SK-N-SH (cell line): ENCODE data around the gene ADAMTS2. TPM values are rescaled to one million over a fixed set of nuclear protein-coding genes. Genes with fewer than 3 reads are reported as not detected.

Source experiments
- CTCF ChIA-PET: fragments of 300-600, 350-600 bp; formaldehyde crosslinking; extraction: SDS; loops from one replicate; lab custom pipeline; 2021; lab: Yijun Ruan, JAX
- POLR2A ChIA-PET: fragments of 350-600 bp; sonication (Branson Sonifier 250); formaldehyde crosslinking; extraction: SDS; loops from one replicate; lab custom pipeline; 2020; ENCODE audit warnings: antibody characterized with exemption, inconsistent platforms; lab: Yijun Ruan, JAX
- DNase-seq: peaks from one replicate; pipeline ENCODE4 v3.0.0; 2012
- H2AFZ ChIP-seq: fragments of 200-600 bp; sonication (generic); 2 replicates; pipeline ENCODE4 v1.8.1; 2016; ENCODE audit warnings: antibody characterized with exemption, mild to moderate bottlenecking, low read depth
- H3F3A ChIP-seq: fragments of 200-600 bp; sonication (generic); replicated peaks from 2 replicates; pipeline ENCODE3; 2016; ENCODE audit warnings: antibody characterized with exemption, mild to moderate bottlenecking; ENCODE audit not compliant: insufficient read depth
- H3K27ac ChIP-seq, 2 experiments: fragments of 200-500 bp in 1 of 2; fragments of 200-600 bp in 1 of 2; sonication (Bioruptor generic) in 1 of 2; sonication (generic), shearing (Covaris generic) in 1 of 2; 2 replicates each; pipeline versions ENCODE4 v1.5.1 to v1.6.1; 2014 to 2016; ENCODE audit warnings: low read depth in 2 of 2, inconsistent platforms in 1 of 2, low read length in 1 of 2, mild to moderate bottlenecking in 1 of 2, mixed read lengths in 1 of 2
- H3K27me3 ChIP-seq: fragments of 200-600 bp; sonication (generic), shearing (Covaris generic); 2 replicates; pipeline ENCODE4 v1.6.1; 2016; ENCODE audit warnings: mixed run types; ENCODE audit not compliant: insufficient read depth
- H3K36me3 ChIP-seq, 2 experiments: fragments of 200-500 bp in 1 of 2; fragments of 200-600 bp in 1 of 2; sonication (Bioruptor generic) in 1 of 2; sonication (generic) in 1 of 2; replicated peaks in 1 of 2; 2 replicates each; pipeline versions ENCODE3 to v1.5.1; 2014 to 2016; ENCODE audit warnings: low read length in 1 of 2, mild to moderate bottlenecking in 1 of 2; ENCODE audit not compliant: insufficient read depth in 2 of 2, control insufficient read depth in 1 of 2
- H3K4me1 ChIP-seq, 2 experiments: fragments of 200-500 bp in 1 of 2; fragments of 200-600 bp in 1 of 2; sonication (Bioruptor generic) in 1 of 2; sonication (generic), shearing (Covaris generic) in 1 of 2; 2 replicates each; pipeline versions ENCODE4 v1.5.1 to v1.6.1; 2014 to 2016; ENCODE audit warnings: low read depth in 1 of 2, low read length in 1 of 2, mixed run types in 1 of 2; ENCODE audit not compliant: insufficient read depth in 2 of 2, control insufficient read depth in 1 of 2
- H3K4me2 ChIP-seq: fragments of 200-600 bp; sonication (generic), shearing (Covaris generic); 2 replicates; pipeline ENCODE4 v1.6.1; 2017; ENCODE audit warnings: mixed run types
- H3K4me3 ChIP-seq, 2 experiments: fragments of 200-500 bp in 1 of 2; fragments of 200-600 bp in 1 of 2; sonication (Bioruptor generic) in 1 of 2; sonication (generic), shearing (Covaris generic) in 1 of 2; 2 replicates each; pipeline versions ENCODE4 v1.5.1 to v1.8.1; 2014 to 2016; ENCODE audit warnings: low read depth in 2 of 2, inconsistent platforms in 1 of 2, low read length in 1 of 2, mild to moderate bottlenecking in 1 of 2, mixed read lengths in 1 of 2, moderate library complexity in 1 of 2
- H3K79me2 ChIP-seq: fragments of 200-600 bp; sonication (generic); 2 replicates; pipeline ENCODE4 v1.8.1; 2017; ENCODE audit warnings: mild to moderate bottlenecking; ENCODE audit not compliant: insufficient read depth
- H3K9ac ChIP-seq: fragments of 200-600 bp; sonication (generic); 2 replicates; pipeline ENCODE4 v1.6.1; 2017; ENCODE audit warnings: mixed run types
- H3K9me2 ChIP-seq: fragments of 200-600 bp; sonication (generic); 2 replicates; pipeline ENCODE4 v1.6.1; 2017; ENCODE audit warnings: mixed run types
- H3K9me3 ChIP-seq: fragments of 200-600 bp; sonication (generic); 2 replicates; pipeline ENCODE4 v1.6.1; 2017; ENCODE audit warnings: mixed run types, mild to moderate bottlenecking, moderate library complexity
- H4K20me1 ChIP-seq: fragments of 200-600 bp; sonication (generic); 2 replicates; pipeline ENCODE4 v1.6.1; 2017; ENCODE audit warnings: mild to moderate bottlenecking, mixed run types; ENCODE audit not compliant: insufficient read depth
- CHD2 ChIP-seq: fragments of 150-350 bp; IDR thresholded peaks from 2 replicates; pipeline ENCODE4 v1.6.1; 2018; ENCODE audit warnings: low read length; ENCODE audit not compliant: partially characterized antibody
- CTCF ChIP-seq: fragments of 200-600 bp; sonication (generic); IDR thresholded peaks from 2 replicates; pipeline ENCODE4 v1.6.1; 2017; ENCODE audit warnings: antibody characterized with exemption, mild to moderate bottlenecking, moderate library complexity
- FOSL2 ChIP-seq: IDR thresholded peaks from 2 replicates; pipeline ENCODE4 v1.4.0; 2012; ENCODE audit warnings: low read depth, mild to moderate bottlenecking, moderate library complexity, borderline replicate concordance
- MAX ChIP-seq: IDR thresholded peaks from 2 replicates; pipeline ENCODE4 v1.4.0; 2012; ENCODE audit warnings: low read depth
- MEF2A ChIP-seq: IDR thresholded peaks from 2 replicates; pipeline ENCODE4 v1.4.0; 2012; ENCODE audit warnings: low read depth, borderline replicate concordance
- MXI1 ChIP-seq: IDR thresholded peaks from 2 replicates; pipeline ENCODE4 v1.6.1; 2012; ENCODE audit warnings: mild to moderate bottlenecking, low read depth, low read length, improper control_type of control experiment
- PBX3 ChIP-seq: IDR thresholded peaks from 2 replicates; pipeline ENCODE4; 2012
- REST ChIP-seq: IDR thresholded peaks from 2 replicates; pipeline ENCODE4 v1.6.1; 2012; ENCODE audit warnings: mild to moderate bottlenecking, low read depth, low read length, moderate library complexity
- RXRA ChIP-seq: IDR thresholded peaks from 2 replicates; pipeline ENCODE4 v1.4.0; 2012; ENCODE audit warnings: low read depth, mild to moderate bottlenecking, borderline replicate concordance
- TCF12 ChIP-seq: IDR thresholded peaks from 2 replicates; pipeline ENCODE4 v1.4.0; 2012
- TEAD4 ChIP-seq: IDR thresholded peaks from 2 replicates; pipeline ENCODE4 v1.4.0; 2012; ENCODE audit warnings: mild to moderate bottlenecking, borderline replicate concordance; ENCODE audit not compliant: insufficient read depth
- USF2 ChIP-seq: fragments of 150-350 bp; IDR thresholded peaks from 2 replicates; pipeline ENCODE4 v1.6.1; 2017; ENCODE audit warnings: antibody characterized with exemption, low read length, low read depth, borderline replicate concordance
- YY1 ChIP-seq: IDR thresholded peaks from 2 replicates; pipeline ENCODE4 v1.4.0; 2012; ENCODE audit warnings: low read depth, mild to moderate bottlenecking
- WGBS: methylation state at CpG from one replicate; pipeline ENCODE4 v1.1.6; 2017; ENCODE audit warnings: low lambda C conversion rate; 5-methylcytosine and 5-hydroxymethylcytosine counted together
- polyA plus RNA-seq, 3 experiments: library from polyadenylated mRNA; depleted of rRNA; stranded (reverse); fragments of >200 nt; gene quantifications; 2 replicates each; pipeline ENCODE4 v1.2.3, GENCODE V29; 2012

Gene ADAMTS2
- polyA plus RNA-seq, 1 of the 3 experiments (the other 2 are of a cell fraction): 0.12 TPM

- TF ChIP-seq REST (no peak), CHD2 (no peak), CTCF (no peak), TCF12 (no peak)
These were observed 23.0 kb upstream of the ADAMTS2 start (continued) for GRCh38 chr5:179368126-179368805.

GRCh38 chr5:179367491-179367890, 22.2 kb upstream of the ADAMTS2 start:
- TF ChIP-seq TEAD4: no peak
- no peak for TF ChIP-seq FOSL2
- TF ChIP-seq RXRA: no peak
- no peak for TF ChIP-seq PBX3
- no peak for TF ChIP-seq USF2
- no peak for TF ChIP-seq MAX
- TF ChIP-seq MEF2A: no peak
- TF ChIP-seq MXI1: no peak
- no peak for TF ChIP-seq TCF12
- TF ChIP-seq CHD2: no peak
- TF ChIP-seq YY1: no peak
- TF ChIP-seq, all 33 proteins: peak for 0
- no peak overlapping the region for H3K27ac ChIP-seq
- no peaks in the 10 kb centered on the region for H3K9me3 ChIP-seq
- no peaks in the 10 kb centered on the region for H3K9me2 ChIP-seq
- no peaks in the 10 kb centered on the region for H3K79me2 ChIP-seq
- no peak overlapping the region for H3K4me2 ChIP-seq
- DNase-seq: no peak
- no peaks in the 10 kb centered on the region for H3F3A ChIP-seq
- no peak overlapping the region for H2AFZ ChIP-seq
- no peak overlapping the region for H3K4me3 ChIP-seq
- H3K9ac ChIP-seq: no peak overlapping the region
- WGBS: 63% methylated on average over 7 of the region's 12 CpGs
- POLR2A ChIA-PET: no interaction called here
- CTCF ChIA-PET: no interaction called here
- H3K4me1 ChIP-seq: peaks cover 0 to 34% of the 10 kb centered on the region in 2 experiments; a peak in 1 of 4 replicates
- H3K27me3 ChIP-seq: no peaks in the 10 kb centered on the region
- H3K36me3 ChIP-seq: no peaks in the 10 kb centered on the region
- no peaks in the 10 kb centered on the region for H4K20me1 ChIP-seq
